ENCODE results near the gene GRM4. TPM values are rescaled to one million over a fixed set of nuclear protein-coding genes. Genes with fewer than 3 reads are reported as not detected.

The GRM4 gene
- total RNA-seq, 1 donor from 2014 or later: not detected

DNA sequence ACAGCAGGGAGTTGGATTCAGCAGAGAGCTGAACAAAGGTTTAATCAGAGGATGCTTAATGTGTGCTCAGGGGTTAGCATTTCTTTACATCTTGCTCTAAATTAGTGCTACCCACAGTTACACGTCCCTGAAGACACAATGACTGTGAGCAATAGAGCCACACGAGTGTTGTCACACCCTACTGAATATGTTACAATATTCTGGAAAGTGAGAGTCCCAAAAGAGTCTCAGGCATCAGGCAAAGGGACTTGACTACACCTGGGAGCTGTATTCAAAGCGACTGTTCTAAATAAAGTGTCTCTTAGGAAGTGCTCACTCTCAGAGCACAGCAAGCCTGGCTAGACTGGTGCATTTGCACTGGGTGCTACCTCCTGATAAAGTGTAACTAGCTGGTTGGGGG, 108.7 kb downstream of the GRM4 start:
- no peak for DNase-seq (ENCODE audit: low spot score)
- ATAC-seq: no peak
- intact Hi-C loops (cut with DNase I): no loop called here

- intact Hi-C loops (cut with DNase I): no loop called here
- DNase-seq (ENCODE audit: low spot score): no peak
- ATAC-seq: no peak
Observed at GRCh38 chr6:34036357-34037069, 109.4 kb downstream of the GRM4 start.

- intact Hi-C loops (cut with DNase I): no loop called here
- ATAC-seq (no peak), DNase-seq (ENCODE audit: low spot score) (no peak)
Observed at GRCh38 chr6:34035704-34036356, 110.1 kb downstream of the GRM4 start.

GRCh38 chr6:34035161-34035560, 110.7 kb downstream of the GRM4 start:
- intact Hi-C loops (cut with DNase I): no loop called here
- DNase-seq (ENCODE audit: low spot score) (no peak), ATAC-seq (no peak)

DNA sequence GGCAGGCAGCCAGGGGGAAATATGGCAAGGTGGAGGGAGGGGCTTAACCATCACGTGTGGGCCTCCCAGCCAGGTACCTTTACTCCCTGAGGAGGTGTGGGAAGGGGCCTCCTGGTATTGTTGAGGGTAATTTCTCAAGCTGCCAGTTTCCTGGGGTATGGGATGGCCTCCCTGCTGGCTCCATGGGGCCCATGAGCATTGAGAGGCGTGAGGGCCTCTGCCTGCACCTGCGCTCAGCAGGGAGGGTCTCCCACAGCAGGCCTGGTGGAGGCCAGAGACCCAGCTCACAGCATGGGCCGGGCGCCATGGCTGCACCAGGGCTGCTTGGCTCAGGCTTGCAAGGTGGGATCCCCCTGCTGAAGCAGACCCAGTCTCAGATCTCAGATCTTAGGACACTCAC, 113.0 kb downstream of the GRM4 start:
- intact Hi-C loops (cut with DNase I): no loop called here
- DNase-seq (ENCODE audit: low spot score) (no peak), ATAC-seq (no peak)

DNA sequence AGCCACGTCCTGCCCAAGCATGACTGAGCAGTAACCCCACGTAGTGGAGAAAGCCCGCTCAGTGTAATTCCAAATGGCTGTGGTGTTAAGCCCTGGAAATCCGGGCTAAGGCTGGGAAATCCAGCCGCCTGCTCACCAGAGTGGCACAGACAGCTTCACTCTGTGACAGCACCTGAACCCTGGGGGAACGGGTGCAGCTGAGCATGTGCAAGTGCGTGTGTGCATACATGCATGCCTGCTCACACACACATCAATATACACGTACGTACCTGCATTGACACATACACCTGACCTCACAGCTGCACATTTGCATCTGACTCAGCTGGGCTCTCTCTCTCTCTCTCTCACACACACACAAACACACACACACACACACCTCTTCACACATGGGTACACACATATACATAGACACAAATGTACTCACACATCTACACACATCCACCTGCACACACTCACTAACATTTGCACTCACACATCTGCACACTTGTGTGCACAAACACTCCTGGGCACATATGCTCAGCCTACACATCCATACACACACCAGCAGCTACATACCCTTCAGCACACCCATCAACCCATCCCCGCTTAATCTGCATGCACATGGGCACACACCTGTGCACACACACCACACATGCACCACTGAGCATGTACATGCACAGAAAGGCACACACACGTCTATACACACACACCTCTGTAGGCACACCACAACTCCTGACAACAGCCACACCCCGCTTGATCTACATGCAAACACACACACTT, 114.1 kb downstream of the GRM4 start:
- intact Hi-C loops (cut with DNase I): no loop called here
- ATAC-seq: no peak
- no peak for DNase-seq (ENCODE audit: low spot score)

DNA sequence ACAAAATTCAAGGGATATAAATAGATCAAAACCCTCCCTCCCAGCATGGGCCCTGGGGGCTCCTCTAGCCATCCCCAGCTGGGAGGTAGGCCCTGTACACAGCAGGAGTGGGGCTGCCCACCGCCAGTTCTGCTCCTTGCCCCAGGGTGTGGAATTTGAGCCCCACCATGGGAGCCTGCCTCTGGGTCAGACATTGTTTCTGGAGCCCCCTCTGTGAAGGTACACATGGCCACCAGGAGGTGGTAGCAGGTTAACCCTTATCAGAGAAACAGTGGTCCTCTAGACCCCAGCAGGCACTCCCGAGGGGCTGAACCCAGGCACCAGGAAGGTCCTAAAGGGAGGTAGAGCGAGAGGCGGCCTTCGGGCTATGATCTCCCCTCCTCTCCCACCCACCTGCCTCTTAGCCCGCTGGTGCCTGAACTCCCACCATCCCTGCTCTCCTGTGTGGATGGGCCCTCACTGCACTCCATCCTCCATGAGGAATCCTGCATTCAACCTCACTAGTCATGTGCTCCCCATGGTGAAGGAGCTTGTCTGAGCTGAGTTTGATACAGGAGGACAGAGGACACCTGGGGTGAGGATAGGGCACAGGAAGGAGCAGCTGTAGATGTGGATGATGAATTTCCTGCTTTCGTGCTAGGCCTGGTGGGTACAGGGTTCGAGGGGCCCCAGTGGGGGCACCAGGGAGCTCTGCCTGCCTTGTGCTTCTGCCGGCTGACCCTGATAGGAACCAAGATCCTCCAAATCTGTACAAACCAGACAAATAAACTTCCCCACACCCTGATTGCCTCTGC, 114.9 kb downstream of the GRM4 start:
- DNase-seq (ENCODE audit: low spot score) (no peak), ATAC-seq (no peak)
- intact Hi-C loops (cut with DNase I): no loop called here

- ATAC-seq (no peak), DNase-seq (ENCODE audit: low spot score) (no peak)
- intact Hi-C loops (cut with DNase I): no loop called here
Observed at GRCh38 chr6:34029489-34030280, 116.2 kb downstream of the GRM4 start.

- ATAC-seq (no peak), DNase-seq (ENCODE audit: low spot score) (no peak)
- intact Hi-C loops (cut with DNase I): no loop called here
Observed at GRCh38 chr6:34028691-34029360, 117.1 kb downstream of the GRM4 start.

DNA sequence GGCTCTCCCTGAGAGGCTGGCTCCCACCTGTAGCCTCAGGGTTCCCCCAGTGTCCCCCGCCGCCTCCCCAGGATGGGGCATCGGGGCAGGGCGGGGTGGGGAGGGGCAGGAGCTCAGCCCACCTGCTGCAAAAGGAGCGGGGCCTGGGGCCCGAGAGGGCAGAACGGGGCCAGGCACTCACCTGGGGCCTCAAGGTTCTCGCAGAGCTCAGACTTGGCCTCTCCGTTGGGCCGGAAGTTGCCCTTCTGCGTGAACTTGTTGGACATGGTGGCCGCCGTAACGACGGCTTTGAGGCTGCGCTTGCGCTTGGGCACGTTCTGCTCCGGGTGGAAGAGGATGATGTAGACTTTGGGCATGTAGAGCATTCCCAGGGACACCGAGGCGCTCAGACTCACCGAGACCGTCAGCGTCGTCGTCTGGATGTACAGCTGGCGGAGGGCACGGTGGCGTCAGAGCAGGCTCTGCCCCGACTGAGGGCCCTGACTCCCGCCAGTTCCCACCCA, 117.9 kb downstream of the GRM4 start:
- DNase-seq (ENCODE audit: low spot score) (no peak), ATAC-seq (no peak)
- intact Hi-C loops (cut with DNase I): no loop called here

DNA sequence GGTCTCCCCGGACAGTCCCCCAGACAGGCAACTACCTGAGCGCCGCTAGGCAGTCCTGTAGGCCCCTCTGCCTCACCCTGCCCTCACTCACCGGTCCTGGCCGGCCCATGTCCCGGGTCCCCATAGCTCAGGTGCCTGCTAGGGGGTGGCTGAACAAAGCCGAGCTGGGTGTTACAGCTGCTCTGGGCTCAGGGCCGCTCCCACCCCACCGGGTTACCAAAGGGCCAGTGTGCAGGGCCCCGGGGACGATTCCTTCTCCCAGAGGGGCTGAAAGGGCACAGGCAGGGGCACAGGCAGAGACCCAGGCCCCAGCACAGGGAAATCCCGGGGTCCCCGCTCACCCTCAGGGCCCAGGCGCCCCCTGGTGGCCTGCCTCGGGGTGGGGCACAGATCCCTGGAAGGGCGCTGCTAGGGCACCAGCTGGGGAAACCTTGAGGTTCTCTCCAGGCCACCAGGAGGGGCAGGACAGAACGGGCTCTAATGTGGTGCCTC, 118.4 kb downstream of the GRM4 start:
- intact Hi-C loops (cut with DNase I): no loop called here
- DNase-seq (ENCODE audit: low spot score): peak; percentile 68
- ATAC-seq: peak; percentile 53

- intact Hi-C loops (cut with DNase I): no loop called here
- DNase-seq (ENCODE audit: low spot score) (no peak), ATAC-seq (no peak)
Observed at GRCh38 chr6:34025861-34026260, 120.0 kb downstream of the GRM4 start.

DNA sequence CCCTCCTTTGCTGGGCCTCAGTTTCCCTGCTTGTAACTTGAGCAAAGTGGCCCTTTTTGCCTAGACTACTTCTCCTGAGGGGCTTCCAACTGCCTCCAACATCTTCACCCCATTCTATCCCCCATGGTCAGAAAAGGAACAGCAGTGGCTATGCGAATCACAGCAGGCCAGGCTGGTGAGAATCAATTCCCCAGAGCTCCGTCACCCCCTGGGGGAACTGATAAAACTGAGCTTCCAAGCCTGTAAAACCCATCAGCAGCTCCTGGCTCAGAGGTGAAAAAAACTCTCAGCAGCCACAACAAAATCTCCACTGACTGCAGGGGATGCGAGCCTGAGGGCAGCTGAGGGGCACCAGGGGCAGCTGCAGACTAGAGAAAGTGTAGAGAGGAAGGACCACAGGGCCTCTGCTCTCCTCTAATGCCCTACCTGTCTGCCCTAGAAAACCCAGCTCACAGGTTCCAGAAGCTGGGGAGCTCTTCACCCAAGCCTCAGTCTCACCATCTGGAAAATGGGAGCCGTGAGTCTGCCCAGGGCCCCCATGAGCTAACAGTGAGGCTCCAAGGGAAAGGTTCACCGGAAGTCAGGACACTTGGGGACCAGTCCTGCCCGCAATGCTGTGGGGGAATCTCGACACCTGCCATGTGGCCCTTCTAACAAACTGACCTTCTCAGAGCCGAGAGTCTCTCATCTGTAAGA, 120.6 kb downstream of the GRM4 start:
- ATAC-seq: no peak

GRCh38 chr6:34022873-34023255, 123.0 kb downstream of the GRM4 start:
- no peak for DNase-seq (ENCODE audit: low spot score)
- ATAC-seq: no peak
- intact Hi-C loops (cut with DNase I): no loop called here

More for the DNA sequence above, 120.6 kb downstream of the GRM4 start:
- no peak for DNase-seq (ENCODE audit: low spot score)
- intact Hi-C loops (cut with DNase I): no loop called here

- DNase-seq (ENCODE audit: low spot score) (no peak), ATAC-seq (no peak)
- intact Hi-C loops (cut with DNase I): no loop called here
Observed at GRCh38 chr6:34022250-34022872, 123.5 kb downstream of the GRM4 start.

GRCh38 chr6:34021554-34022190, 124.2 kb downstream of the GRM4 start:
- DNase-seq (ENCODE audit: low spot score) (no peak), ATAC-seq (no peak)
- intact Hi-C loops (cut with DNase I): no loop called here
